HUES6 (cell line): Measurements from ENCODE around the gene EPG5.

Experiments
- H3K27ac ChIP-seq: 2 replicates; pipeline ENCODE4 v1.7.0; 2013; ENCODE audit warnings: low read depth, mild to moderate bottlenecking, low read length, inconsistent platforms
- H3K27me3 ChIP-seq: 2 replicates; pipeline ENCODE4 v1.6.1; 2013; ENCODE audit warnings: low read length; ENCODE audit not compliant: control insufficient read depth, insufficient read depth
- H3K36me3 ChIP-seq: 2 replicates; pipeline ENCODE4 v1.6.1; 2013; ENCODE audit warnings: low read length; ENCODE audit not compliant: control insufficient read depth, insufficient read depth
- H3K4me1 ChIP-seq: 2 replicates; pipeline ENCODE4 v1.6.1; 2013; ENCODE audit warnings: low read length; ENCODE audit not compliant: control insufficient read depth, insufficient read depth
- H3K4me3 ChIP-seq: 2 replicates; pipeline ENCODE4 v1.5.1; 2013; ENCODE audit warnings: low read depth, low read length
- H3K9ac ChIP-seq: one replicate; pipeline ENCODE4 v1.6.1; 2013; ENCODE audit warnings: mild to moderate bottlenecking, low read length
- H3K9me3 ChIP-seq: 2 replicates; pipeline ENCODE4 v1.6.1; 2013; ENCODE audit warnings: low read depth, low read length; ENCODE audit not compliant: control insufficient read depth, insufficient read depth

The EPG5 gene

DNA sequence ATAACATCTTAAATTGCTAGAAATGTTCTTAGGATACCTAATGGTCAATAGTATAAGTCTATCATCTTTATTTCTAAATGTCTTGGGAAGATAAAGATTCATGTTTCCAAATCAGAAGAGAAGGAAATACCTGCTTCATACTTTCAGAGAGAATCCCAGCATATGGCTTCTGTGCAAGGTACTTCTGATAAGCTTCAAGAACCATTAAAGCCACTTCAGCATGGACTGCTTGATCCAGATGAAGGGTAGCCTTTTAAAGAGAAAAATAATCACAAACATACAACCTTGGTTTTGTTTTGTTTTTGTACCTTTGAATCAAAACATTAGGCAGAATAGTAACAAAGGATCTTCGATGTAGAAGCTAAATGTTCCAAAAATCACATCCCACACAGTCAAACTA lies 44.0 kb downstream of the EPG5 start:
- H3K27me3 ChIP-seq = no peaks in the 10 kb centered on the region
- no peak overlapping the region for H3K9ac ChIP-seq
- peaks cover 57% of the 10 kb centered on the region for H3K36me3 ChIP-seq
- H3K9me3 ChIP-seq = no peaks in the 10 kb centered on the region
- no peak overlapping the region for H3K27ac ChIP-seq
- no peak overlapping the region for H3K4me3 ChIP-seq
- no peaks in the 10 kb centered on the region for H3K4me1 ChIP-seq

DNA sequence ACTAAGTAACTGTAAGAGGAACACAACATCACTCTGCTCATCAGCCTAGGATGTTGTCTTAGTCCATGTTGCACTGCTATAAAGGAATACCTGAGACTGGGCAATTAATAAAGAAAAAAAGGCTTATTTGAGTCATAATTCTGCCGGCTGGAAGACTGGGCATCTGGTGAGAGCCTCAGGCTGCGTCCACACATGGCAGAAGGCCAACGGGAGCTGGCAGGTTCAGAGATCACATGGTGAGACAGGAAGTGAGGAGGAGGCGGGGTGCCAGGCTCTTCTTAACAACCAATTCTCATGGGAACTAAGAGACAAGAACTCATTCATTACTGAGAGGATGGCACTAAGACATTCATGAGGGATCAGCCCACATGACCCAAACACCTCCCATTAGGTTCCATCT lies 46.8 kb downstream of the EPG5 start:
- H3K27ac ChIP-seq = no peak overlapping the region
- H3K9me3 ChIP-seq = no peaks in the 10 kb centered on the region
- no peaks in the 10 kb centered on the region for H3K4me1 ChIP-seq
- H3K27me3 ChIP-seq = no peaks in the 10 kb centered on the region
- H3K36me3 ChIP-seq = peaks cover 70% of the 10 kb centered on the region
- H3K9ac ChIP-seq = no peak overlapping the region
- no peak overlapping the region for H3K4me3 ChIP-seq

DNA sequence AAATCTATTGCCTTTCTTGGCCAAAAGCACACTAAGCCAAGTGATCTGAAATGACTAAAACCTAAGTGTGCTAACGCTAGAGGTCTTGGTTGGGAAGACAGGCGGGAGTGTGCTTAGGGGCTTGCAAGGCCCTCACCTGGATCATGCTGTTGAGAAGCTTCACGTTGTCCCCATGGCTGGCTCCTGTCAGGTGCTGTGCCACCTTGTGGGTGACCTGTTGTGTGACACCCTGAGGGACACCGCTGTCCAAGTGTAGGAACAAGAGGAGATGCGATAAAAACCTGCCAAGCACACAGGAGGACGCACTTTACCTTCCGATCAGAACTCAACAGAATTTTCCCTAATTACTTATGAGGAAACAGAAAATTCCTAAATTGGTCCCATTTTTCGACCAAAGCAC lies 50.8 kb downstream of the EPG5 start:
- no peak overlapping the region for H3K4me3 ChIP-seq
- H3K27ac ChIP-seq = no peak overlapping the region
- H3K36me3 ChIP-seq = peaks cover 69% of the 10 kb centered on the region
- no peaks in the 10 kb centered on the region for H3K4me1 ChIP-seq
- H3K9me3 ChIP-seq = no peaks in the 10 kb centered on the region
- no peaks in the 10 kb centered on the region for H3K27me3 ChIP-seq
- H3K9ac ChIP-seq = no peak overlapping the region

DNA sequence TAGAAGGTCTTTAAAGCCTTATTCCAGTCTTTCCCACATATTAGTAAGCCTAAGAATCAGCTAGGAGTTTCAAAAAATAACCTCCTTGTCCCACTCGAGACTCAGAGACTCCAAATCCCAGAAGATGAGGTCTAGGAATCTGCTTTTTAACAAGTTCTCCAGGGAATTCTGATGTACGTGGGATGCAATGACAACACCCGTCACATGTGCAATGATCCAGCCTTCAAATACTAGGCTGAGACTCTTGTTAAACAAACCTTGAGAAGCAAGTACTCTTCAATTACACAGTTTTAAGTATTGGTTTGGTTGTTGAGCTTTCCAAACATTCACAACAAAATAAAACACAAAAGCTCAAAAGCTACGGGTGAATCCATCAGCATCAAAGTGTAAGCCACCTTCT lies 53.9 kb downstream of the EPG5 start:
- Histone ChIP-seq H3K36me3 (peaks cover 73% of the 10 kb centered on the region), H3K9me3 (no peaks in the 10 kb centered on the region), H3K9ac (no peak overlapping the region), H3K27me3 (no peaks in the 10 kb centered on the region), H3K4me1 (no peaks in the 10 kb centered on the region), H3K4me3 (no peak overlapping the region), H3K27ac (no peak overlapping the region)

DNA sequence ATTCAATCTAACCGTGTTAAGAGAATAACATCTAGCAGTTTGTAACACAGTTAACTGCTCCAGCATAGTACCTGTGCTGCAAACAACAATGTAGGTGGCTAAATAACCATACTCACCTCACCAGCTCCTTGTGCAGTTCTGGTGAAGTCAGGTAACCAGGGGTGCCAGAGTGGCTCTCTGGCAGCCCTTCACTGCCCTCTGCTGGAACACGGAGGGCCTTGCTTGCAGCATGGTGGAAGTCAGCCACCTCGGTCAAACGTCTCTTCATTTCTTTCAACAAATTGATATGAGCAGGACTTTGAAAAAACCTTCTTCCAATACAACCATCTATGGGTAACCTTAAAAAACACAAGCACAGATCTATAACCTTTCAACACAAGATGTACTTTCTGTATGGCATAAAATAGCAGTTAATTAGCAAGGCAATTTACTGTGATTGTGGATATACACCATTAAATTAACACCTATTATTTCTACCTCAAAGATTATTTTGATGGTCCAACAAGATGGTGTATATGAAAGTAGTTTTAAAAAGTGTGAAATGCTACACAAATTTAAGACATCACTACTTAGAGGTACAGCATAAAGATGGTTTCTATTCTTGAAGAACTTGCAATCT lies 56.6 kb downstream of the EPG5 start:
- H3K4me3 ChIP-seq = no peak overlapping the region
- H3K27me3 ChIP-seq = no peaks in the 10 kb centered on the region
- H3K36me3 ChIP-seq = peaks cover 66% of the 10 kb centered on the region
- H3K9ac ChIP-seq = no peak overlapping the region
- no peaks in the 10 kb centered on the region for H3K9me3 ChIP-seq
- H3K27ac ChIP-seq = no peak overlapping the region
- H3K4me1 ChIP-seq = no peaks in the 10 kb centered on the region

DNA sequence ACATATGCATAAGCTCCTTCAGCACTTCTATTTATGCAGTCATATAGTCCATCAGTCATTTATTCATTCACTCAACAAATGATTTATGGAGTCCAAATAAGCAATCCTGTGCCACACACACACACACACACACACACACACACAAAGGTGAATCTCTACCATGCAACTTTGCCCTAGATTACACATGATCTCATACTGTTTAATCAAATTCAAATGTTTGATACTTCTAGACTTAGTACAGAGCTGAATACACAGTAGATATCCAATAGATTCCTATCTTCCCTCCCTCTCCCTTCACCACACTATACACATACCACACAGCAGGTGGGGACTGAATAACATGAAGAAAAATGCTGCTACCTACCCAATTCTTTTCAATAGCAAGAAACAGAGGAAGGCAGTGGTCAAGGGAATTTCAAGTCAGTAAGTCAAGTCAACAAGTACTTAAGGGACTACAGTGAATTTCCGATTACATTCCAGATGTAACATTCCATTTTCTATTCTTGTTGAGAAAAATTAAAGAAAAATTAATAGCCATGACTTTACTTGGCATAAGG lies 65.4 kb downstream of the EPG5 start:
- H3K36me3 ChIP-seq = peaks cover 57% of the 10 kb centered on the region
- no peaks in the 10 kb centered on the region for H3K27me3 ChIP-seq
- H3K27ac ChIP-seq = no peak overlapping the region
- H3K4me1 ChIP-seq = no peaks in the 10 kb centered on the region
- no peak overlapping the region for H3K9ac ChIP-seq
- no peak overlapping the region for H3K4me3 ChIP-seq
- no peaks in the 10 kb centered on the region for H3K9me3 ChIP-seq

DNA sequence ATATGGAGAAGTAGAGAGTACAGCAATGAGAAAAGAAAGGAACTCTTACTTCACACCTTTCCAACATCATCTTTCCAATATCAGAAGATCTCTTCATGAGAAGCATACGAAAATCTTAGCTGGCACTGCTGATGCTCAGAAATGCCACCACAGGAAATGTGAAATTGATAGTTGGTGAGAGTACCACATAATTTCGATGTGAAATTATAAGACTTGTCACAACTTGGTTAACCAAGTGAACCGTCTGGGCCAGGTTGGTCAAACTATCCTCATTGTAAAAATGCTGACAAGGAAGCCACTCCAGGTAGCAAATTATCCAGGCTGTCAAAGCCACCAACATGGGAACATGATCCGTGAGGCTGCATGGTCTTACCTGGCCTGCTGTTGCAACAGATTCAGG lies 66.5 kb downstream of the EPG5 start:
- Histone ChIP-seq H3K9ac (no peak overlapping the region), H3K27me3 (no peaks in the 10 kb centered on the region), H3K9me3 (no peaks in the 10 kb centered on the region), H3K4me1 (no peaks in the 10 kb centered on the region), H3K36me3 (peaks cover 52% of the 10 kb centered on the region), H3K4me3 (no peak overlapping the region), H3K27ac (no peak overlapping the region)

GRCh38 chr18:45896991-45897390 lies 70.1 kb downstream of the EPG5 start:
- H3K9me3 ChIP-seq = no peaks in the 10 kb centered on the region
- H3K9ac ChIP-seq = no peak overlapping the region
- peaks cover 40% of the 10 kb centered on the region for H3K36me3 ChIP-seq
- H3K27ac ChIP-seq = no peak overlapping the region
- H3K4me3 ChIP-seq = no peak overlapping the region
- H3K4me1 ChIP-seq = no peaks in the 10 kb centered on the region
- no peaks in the 10 kb centered on the region for H3K27me3 ChIP-seq

GRCh38 chr18:45896452-45896851 lies 70.7 kb downstream of the EPG5 start:
- Histone ChIP-seq H3K9me3 (no peaks in the 10 kb centered on the region), H3K27ac (no peak overlapping the region), H3K36me3 (peaks cover 35% of the 10 kb centered on the region), H3K9ac (no peak overlapping the region), H3K27me3 (no peaks in the 10 kb centered on the region), H3K4me3 (no peak overlapping the region), H3K4me1 (no peaks in the 10 kb centered on the region)

DNA sequence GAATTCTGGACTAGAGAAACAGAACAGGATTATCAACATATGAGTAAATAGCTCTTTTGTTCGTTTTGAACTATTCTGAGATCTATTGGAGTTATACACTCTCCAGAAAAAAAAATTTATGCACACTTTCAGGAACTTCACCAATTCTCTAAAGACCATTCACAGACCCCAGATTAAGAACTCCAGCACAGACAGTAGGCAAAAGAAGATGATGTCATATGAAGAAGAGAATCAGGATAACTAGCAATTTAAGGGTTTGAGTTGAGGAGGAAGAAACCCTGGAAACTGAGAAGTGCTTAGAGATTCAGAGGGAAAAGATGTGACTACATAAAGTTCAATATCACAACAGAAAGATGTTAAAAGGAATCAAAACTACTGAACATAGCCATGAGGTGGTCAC lies 71.8 kb downstream of the EPG5 start:
- Histone ChIP-seq H3K4me3 (no peak overlapping the region), H3K36me3 (peaks cover 24% of the 10 kb centered on the region), H3K9ac (no peak overlapping the region), H3K9me3 (no peaks in the 10 kb centered on the region), H3K4me1 (no peaks in the 10 kb centered on the region), H3K27me3 (no peaks in the 10 kb centered on the region), H3K27ac (no peak overlapping the region)

DNA sequence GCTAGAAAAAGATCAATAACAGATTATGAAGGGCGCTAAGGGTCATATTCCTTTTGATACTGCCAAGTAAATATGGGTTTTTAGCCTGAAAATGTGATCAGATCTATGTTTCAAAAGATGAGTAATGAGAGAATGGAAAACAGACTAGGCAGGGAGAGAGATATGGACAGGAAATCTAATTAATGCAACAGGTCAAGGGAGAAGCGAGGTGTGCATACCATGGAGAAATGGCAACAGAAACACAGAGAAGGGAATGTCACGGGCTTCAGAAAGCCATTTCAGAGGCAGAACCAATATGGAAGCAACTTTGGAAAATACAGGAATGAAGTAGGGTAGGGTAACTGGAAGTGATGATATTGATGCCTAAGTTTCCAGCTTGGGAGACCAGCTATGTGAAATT lies 72.3 kb downstream of the EPG5 start:
- no peak overlapping the region for H3K27ac ChIP-seq
- H3K36me3 ChIP-seq = peaks cover 22% of the 10 kb centered on the region
- H3K9ac ChIP-seq = no peak overlapping the region
- no peaks in the 10 kb centered on the region for H3K9me3 ChIP-seq
- no peak overlapping the region for H3K4me3 ChIP-seq
- no peaks in the 10 kb centered on the region for H3K4me1 ChIP-seq
- no peaks in the 10 kb centered on the region for H3K27me3 ChIP-seq
